ENCODE data around the gene MON1A. TPM values are rescaled to one million over a fixed set of nuclear protein-coding genes. Genes with fewer than 3 reads are reported as not detected.

Gene MON1A
- total and polyA plus RNA-seq, 10 donors = 3.4 to 9.3 (median 6.8) TPM

GRCh38 chr3:49952924-49953323 lies 23.3 kb upstream of the MON1A start:
- intact Hi-C loops (cut with DNase I; ENCODE audit: low total_unique reads) = no loop called here
- Histone ChIP-seq H3K27me3 (replicated peaks in 1 of 7) (no peaks in the 10 kb centered on the region), H3K4me3 (no peak overlapping the region), H3K9me3 (no peaks in the 10 kb centered on the region), H3K27ac (no peak overlapping the region), H3K36me3 (peaks cover 0 to 20% (median 0%) of the 10 kb centered on the region in 6 donors), H3K4me1 (peaks cover 6 to 73% (median 31%) of the 10 kb centered on the region in 6 donors)
- WGBS, 5 donors = 93 to 98% (median 95%) methylated on average over 6 of the region's 6 CpGs
- TF ChIP-seq POLR2A (IDR thresholded peaks at IDR 0.05) (no peak), POLR2AphosphoS5 (IDR thresholded peaks at IDR 0.05) (no peak)
- TF ChIP-seq, protein P1, sequence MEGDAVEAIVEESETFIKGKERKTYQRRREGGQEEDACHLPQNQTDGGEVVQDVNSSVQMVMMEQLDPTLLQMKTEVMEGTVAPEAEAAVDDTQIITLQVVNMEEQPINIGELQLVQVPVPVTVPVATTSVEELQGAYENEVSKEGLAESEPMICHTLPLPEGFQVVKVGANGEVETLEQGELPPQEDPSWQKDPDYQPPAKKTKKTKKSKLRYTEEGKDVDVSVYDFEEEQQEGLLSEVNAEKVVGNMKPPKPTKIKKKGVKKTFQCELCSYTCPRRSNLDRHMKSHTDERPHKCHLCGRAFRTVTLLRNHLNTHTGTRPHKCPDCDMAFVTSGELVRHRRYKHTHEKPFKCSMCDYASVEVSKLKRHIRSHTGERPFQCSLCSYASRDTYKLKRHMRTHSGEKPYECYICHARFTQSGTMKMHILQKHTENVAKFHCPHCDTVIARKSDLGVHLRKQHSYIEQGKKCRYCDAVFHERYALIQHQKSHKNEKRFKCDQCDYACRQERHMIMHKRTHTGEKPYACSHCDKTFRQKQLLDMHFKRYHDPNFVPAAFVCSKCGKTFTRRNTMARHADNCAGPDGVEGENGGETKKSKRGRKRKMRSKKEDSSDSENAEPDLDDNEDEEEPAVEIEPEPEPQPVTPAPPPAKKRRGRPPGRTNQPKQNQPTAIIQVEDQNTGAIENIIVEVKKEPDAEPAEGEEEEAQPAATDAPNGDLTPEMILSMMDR (IDR thresholded peaks at IDR 0.05 in 8 of 11, conservative IDR thresholded peaks at IDR 0.05 in 3 of 11) = no peak
- no peak for DNase-seq

DNA sequence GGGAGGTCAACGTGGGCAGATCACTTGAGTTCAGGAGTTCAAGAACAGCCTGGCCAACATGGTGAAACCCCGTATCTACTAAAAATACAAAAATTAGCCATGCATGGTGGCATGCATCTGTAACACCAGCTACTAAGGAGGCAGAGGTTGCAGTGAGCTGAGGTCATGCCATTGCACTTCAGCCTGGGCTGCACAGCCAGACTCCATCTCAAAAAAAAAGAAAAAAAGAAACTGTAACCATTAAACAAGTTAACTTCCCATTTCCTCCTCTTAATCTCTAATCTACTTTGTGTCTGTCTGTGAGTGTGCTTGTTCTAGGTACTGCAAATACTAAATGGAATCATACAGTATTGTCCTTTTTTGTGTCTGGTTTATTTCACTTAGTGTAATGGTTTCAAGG lies 13.0 kb upstream of the MON1A start:
- no peak for DNase-seq
- H3K36me3 ChIP-seq = peaks cover 0 to 29% (median 2%) of the 10 kb centered on the region in 6 donors
- TF ChIP-seq POLR2A (IDR thresholded peaks at IDR 0.05) = no peak
- no peaks in the 10 kb centered on the region for H3K9me3 ChIP-seq
- H3K27me3 ChIP-seq (replicated peaks in 1 of 7) = no peaks in the 10 kb centered on the region
- intact Hi-C loops (cut with DNase I; ENCODE audit: low total_unique reads) = no loop called here
- H3K4me3 ChIP-seq = no peak overlapping the region
- peak overlapping the region in 5 of 8 donors; percentile 12 to 32 (median 26) for H3K27ac ChIP-seq
- WGBS, 5 donors = 34 to 65% (median 58%) methylated on average over 2 of the region's 2 CpGs
- peaks cover 13 to 74% (median 54%) of the 10 kb centered on the region in 6 donors for H3K4me1 ChIP-seq

DNA sequence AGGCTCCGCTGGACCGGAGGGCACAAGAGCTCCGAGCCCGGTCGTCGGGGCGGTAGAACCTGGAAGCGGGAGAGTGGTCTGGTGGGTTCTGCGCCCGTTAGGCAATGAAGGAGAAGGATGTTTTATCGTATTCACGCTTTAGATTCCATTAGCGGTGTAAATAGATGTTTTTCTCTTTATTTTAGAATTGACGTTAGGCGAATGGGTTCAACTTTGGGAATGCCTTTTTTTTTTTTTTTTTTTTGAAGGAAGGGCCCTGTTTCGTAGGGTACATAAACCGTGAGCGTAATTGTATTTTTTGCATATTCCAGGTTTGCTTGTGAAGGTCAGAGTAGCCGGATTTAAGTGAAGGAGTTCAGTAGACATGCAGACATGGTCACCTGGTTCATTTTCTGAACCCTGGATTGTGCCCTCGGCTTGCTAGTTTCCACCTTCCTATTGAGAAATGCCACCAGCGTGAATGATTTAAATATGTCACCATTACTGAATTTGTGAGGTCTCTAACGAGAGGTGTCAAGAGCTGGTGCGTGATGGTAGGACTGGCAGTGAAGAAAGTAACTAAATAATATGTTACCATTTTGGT lies 11.1 kb upstream of the MON1A start:
- Histone ChIP-seq H3K27ac (peak overlapping the region; percentile 81 to 99 (median 96)), H3K9me3 (no peaks in the 10 kb centered on the region), H3K4me3 (peak overlapping the region; percentile 50 to 92 (median 72)), H3K27me3 (replicated peaks in 1 of 7) (no peaks in the 10 kb centered on the region), H3K4me1 (peaks cover 10 to 65% (median 40%) of the 10 kb centered on the region in 6 donors), H3K36me3 (peaks cover 0 to 20% (median 0%) of the 10 kb centered on the region in 6 donors)
- TF ChIP-seq, protein P1 (IDR thresholded peaks at IDR 0.05 in 8 of 11, conservative IDR thresholded peaks at IDR 0.05 in 3 of 11) = no peak
- TF ChIP-seq POLR2A (IDR thresholded peaks at IDR 0.05) (peak in 1 of 3 donors; percentile 13), POLR2AphosphoS5 (IDR thresholded peaks at IDR 0.05) (no peak)
- DNase-seq = no peak
- intact Hi-C loops (cut with DNase I; ENCODE audit: low total_unique reads) = no loop called here
- WGBS, 5 donors = 5 to 11% (median 7%) methylated on average over 23 of the region's 23 CpGs

- Histone ChIP-seq H3K4me1 (peaks cover 10 to 59% (median 39%) of the 10 kb centered on the region in 6 donors), H3K9me3 (no peaks in the 10 kb centered on the region), H3K36me3 (peaks cover 0 to 15% (median 0%) of the 10 kb centered on the region in 6 donors), H3K4me3 (peak within 1 kb of the TSS; percentile 50 to 92 (median 72)), H3K27ac (peak within 1 kb of the TSS; percentile 81 to 99 (median 96)), H3K27me3 (replicated peaks in 1 of 7) (no peaks in the 10 kb centered on the region)
- intact Hi-C loops (cut with DNase I; ENCODE audit: low total_unique reads) = no loop called here
- TF ChIP-seq POLR2A (IDR thresholded peaks at IDR 0.05) (peak; percentile 72 to 78 (median 73)), POLR2AphosphoS5 (IDR thresholded peaks at IDR 0.05) (peak; percentile 95 to 98 (median 97))
- TF ChIP-seq, protein P1 (IDR thresholded peaks at IDR 0.05 in 8 of 11, conservative IDR thresholded peaks at IDR 0.05 in 3 of 11) = peak in 3 of 11 experiments; percentile 7 to 32 (median 14)
- 0 to 1% (median 0%) methylated on average over 36 to 74 of the region's 74 CpGs for WGBS, 5 donors
- DNase-seq = peak; percentile 100
Measured at GRCh38 chr3:49939858-49940666, 10.5 kb upstream of the MON1A start, which contains the start of gene RBM6. TSS of gene RBM6 (plus strand) at chr3:49940150. CDS start at chr3:49962642, 22,492 bp downstream.
